ENCODE results near the gene M1AP.
"Not testable (repeated sequence)": the region's sequence is repeated elsewhere in the genome, so short reads cannot be mapped to it uniquely, and the experiment has no call there.

Gene M1AP

DNA sequence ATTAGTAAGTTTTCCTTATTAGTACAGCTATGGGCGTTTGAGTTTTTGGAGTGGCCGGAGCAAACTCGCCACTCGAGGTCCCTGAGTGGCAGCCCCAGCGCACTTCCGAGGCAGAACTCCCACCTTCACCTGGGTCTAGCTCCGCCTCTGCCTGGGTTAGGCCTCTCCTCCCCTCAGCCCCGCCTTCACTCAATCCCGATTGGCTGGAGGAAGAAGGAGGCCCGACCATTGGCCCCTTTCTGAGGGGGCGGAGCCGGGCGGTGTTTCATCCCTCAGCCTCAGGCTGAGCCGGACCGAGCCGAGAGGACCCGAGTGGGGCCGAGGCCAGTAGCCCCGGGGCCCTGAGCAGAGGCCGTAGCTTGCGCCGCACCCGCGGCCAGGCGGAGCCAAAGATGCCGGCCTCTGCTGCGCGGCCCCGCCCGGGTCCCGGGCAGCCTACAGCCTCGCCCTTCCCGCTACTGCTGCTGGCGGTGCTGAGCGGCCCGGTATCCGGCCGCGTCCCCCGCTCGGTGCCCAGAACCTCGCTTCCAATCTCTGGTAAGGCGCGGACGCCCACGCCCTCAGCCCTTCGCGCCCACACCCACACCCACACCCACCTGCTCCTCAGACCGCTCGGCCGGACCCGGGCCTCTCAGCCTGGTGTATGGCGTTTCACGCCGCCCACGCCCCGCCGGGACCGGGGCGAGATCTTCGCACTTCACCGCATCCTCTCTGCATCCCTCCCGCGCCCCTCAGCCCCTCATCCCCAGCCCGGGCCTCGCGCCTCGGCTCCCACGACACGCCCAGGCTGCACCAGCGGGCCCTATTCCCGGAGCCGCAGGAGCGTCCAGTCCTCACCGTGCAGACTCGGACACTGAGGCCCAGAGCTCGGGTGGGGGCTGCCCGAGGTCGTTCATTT, 6.1 kb upstream of the M1AP start, which contains the start of gene SEMA4F:
Gene SEMA4F (plus strand): TSS at position 263 of the 898 bp plus-strand sequence. CDS start 130 bp downstream, at position 393.
- DNase-seq (ENCODE audit: low spot score) = peak; percentile 92

DNA sequence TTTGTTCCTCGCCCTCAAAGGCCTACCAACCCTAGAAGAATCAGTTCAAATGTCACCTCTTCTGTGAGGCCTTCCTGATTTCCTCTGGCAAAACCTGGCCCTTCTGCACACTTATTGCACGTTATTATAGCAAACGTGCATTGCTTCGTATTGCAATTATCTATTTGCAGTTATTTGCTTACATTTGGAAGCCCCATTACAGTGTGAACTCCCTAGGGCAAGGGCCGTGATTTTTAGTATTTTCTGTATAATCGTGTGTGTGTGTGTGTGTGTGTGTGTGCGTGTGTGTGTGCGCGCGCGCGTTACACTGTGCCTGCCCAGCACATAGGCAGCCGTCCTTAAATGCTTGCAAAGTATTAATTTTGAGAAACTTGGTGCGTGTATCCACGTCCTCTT, 5.5 kb upstream of the M1AP start:
- no peak for DNase-seq (ENCODE audit: low spot score)

- DNase-seq (ENCODE audit: low spot score) = no peak
Measured at GRCh38 chr2:74646834-74647482, 1.2 kb downstream of the M1AP start.

- no peak for DNase-seq (ENCODE audit: low spot score)
Measured at GRCh38 chr2:74646201-74646600, 1.9 kb downstream of the M1AP start.

DNA sequence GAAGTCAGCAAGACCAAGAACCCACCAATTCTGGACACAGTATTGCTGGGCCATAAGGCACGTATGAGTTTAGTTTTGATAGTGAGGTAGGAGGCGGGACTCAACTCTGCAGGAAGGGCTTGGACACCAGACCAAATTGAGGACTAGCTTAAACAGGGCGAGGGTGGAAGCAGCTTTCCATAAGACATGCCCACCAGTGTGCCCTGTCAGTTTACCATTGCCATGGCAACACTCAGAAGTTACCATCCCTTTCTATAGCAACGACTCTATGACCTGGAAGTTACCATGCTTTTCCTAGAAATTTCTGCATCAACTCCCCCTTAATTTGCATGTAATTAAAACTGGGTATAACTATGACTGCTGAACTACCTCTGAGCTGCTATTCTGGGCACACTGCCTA, 2.8 kb downstream of the M1AP start:
- DNase-seq (ENCODE audit: low spot score) = no peak

GRCh38 chr2:74639550-74639949, 8.6 kb downstream of the M1AP start:
- DNase-seq (ENCODE audit: low spot score) = no peak

GRCh38 chr2:74632939-74633312, 15.2 kb downstream of the M1AP start:
- DNase-seq (ENCODE audit: low spot score) = no peak

- no peak for DNase-seq (ENCODE audit: low spot score)
Measured at GRCh38 chr2:74632209-74632938, 15.8 kb downstream of the M1AP start.

DNA sequence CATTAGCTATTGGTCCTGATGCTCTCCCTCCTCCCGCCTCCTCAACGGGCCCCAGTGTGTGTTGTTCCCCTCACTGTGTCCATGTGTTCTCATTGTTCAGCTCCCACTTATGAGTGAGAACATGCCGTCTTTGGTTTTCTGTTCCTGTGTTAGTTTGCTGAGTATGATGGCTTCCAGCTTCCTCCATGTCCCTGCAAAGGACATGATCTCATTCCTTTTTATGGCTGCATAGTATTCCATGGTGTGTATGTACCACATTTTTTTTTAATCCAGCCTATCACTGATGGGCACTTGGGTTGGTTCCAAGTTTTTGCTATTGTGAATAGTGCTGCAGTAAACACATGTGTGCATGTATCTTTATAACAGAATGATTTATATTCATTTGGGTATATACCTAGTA, 17.7 kb downstream of the M1AP start:
- DNase-seq (ENCODE audit: low spot score) = not testable (repeated sequence)

DNA sequence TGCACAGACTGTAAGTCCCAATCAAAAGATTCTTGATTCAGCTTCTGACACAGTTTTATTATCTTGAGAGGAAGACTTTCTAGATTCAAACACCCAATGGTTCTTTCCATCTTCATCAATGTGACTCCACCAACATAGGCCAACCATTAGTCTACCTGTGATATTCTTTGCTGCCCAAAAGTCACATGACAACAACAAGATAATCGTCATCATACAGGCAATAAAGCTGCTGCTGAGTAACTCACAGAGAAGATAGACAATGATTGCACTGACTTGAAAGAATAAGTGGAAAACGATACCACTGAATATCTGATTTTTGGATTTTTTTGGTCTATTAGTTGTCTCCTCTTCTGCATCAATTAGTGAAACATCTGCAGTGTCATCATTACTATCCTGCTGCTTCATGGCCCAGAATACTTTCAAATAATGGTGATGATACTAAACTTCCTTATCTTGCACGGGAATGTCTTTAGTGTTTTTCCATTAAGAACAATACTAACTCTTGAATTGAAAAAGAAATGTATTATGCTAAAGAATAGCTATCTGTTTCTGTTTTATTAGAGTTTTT, 19.5 kb downstream of the M1AP start:
- DNase-seq (ENCODE audit: low spot score) = no peak

DNA sequence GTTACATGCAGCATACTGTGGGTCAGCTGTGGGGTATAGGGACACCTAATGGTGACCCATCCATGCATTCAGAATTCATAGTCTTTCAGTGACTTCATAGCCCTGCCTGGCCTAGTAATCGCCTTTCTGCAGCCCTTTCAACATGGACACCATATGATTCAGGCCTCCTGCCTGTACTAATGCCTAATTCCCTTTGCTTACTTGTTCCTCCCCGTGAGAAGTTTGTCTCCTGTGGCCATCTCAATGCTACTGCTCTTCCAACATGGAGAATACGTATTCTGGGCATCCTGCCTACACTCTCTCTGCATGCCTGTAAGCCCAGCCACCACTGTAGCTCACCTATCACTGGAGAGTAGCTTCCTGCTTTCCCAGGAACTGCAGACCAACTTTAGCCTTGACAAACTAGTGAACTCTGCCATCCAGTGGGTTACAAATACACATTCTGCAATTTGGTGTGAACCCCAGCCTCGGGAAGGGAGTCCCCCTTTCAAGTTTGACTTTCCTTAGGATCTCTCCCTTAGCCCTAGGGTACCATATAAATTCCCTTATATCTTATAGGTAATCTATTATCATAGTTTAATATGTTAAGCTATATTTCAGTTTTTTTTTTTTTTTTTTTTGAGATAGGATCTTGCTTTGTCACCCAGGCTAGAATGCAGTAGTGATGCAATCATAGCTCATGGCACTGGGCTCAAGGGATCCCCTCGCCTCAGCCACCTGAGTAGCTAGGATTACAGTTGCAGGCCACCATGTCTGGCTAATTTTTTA, 22.3 kb downstream of the M1AP start:
- DNase-seq (ENCODE audit: low spot score) = no peak

DNA sequence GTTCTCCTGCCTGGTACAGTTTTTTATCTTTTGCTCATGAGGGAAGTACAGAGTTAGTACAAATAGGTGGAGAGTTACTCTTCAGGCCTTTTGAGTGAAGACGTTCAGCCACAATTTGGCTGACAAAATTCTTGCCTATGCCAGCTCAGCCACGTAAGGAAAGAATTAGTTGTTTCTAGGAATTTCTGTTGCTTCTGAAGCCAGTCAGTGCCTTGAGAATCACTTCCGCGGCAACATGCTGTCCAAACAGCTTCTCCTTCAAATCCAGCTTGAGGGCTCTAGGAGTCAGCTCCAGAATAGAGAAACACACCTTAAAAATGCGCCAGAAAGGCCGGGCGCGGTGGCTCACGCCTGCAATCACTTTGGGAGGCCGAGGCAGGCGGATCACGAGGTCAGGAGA, 27.5 kb downstream of the M1AP start:
- no peak for DNase-seq (ENCODE audit: low spot score)

GRCh38 chr2:74619651-74620297, 28.4 kb downstream of the M1AP start:
- DNase-seq (ENCODE audit: low spot score) = no peak

DNA sequence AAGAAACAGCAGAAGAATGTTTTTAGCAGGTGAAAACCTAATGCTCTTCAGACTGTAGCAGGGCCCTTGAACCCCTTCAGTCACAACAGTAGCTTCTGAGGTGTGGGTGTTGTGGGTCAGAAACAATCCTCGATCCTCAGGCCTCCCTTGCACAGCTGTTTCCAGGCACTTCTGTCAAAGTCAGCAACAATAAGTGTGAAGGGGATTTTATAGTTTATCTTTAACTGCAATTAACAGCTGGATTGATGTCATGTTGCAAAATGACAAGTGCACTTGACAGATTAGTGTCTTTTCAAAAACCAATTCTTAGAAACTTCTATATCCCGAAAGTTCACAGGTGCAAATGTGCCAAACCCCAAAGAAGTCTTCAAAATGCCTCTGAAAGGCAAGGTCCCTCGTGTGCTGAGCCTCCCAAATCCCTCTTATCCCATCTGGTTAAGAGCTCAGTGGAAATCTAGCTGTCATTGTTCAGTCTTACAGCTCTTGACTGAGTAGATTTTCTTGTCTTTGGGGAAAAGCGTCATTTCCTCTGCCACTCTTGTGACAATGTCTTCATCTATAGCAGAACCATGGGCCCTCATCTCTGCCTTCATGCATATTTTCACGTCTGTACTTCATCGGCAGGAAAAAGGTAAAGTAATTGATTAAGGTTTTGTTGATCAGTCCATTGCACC, 29.6 kb downstream of the M1AP start:
- DNase-seq (ENCODE audit: low spot score) = no peak

DNA sequence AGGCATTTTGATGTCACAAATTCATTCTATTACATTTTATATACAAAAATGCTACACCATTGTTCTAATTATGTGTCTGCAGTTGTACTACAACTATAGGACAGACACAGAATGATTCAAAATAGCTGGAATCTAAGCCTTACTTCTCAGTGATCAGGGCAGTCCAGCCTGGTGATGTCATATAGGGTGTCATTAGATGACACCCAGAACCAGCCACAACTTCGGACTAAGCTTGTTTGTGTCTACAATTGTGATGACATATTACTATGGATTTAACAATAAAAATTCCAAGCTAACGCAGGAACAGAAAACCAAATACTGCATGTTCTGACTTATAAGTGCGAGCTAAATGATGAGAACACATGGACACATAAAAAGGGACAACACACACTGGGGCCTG, 31.0 kb downstream of the M1AP start:
- no peak for DNase-seq (ENCODE audit: low spot score)

GRCh38 chr2:74606927-74607326, 41.2 kb downstream of the M1AP start:
- DNase-seq (ENCODE audit: low spot score) = no peak

DNA sequence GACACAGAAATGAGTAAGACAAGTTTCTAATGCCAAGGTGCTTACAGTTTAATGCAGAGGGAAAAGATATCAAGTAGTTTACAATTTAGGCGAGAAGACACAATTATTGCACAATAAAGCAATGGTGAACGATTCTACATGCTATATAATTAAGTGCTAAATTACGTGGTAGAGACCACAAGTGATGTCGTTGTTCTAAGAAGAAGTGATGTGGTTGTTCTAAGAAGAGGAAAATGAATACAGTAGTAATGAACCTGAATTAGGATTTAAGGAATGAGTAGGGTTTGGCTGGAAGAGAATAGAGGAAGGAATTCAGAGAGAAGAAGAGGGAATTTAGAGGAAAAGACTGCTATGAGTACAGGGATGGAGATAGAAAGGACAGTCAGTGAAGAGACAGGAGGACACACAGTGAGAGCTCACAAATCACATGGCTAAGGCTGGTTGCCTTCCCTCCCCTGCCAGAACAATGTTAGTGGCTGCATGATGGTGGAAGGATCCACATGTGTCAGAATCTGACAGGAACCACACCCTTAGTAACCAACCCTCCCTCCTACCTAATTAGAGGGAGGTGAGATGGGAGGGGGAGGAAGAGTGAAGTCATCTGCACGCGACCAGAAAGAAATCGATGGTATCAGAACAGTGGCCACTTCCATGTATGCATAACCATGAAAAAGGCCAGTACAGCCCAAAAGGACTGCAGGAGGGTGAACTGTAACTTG, 44.7 kb downstream of the M1AP start:
- no peak for DNase-seq (ENCODE audit: low spot score)

- DNase-seq (ENCODE audit: low spot score) = no peak
Measured at GRCh38 chr2:74602586-74603281, 45.4 kb downstream of the M1AP start.

GRCh38 chr2:74599676-74600075, 48.5 kb downstream of the M1AP start:
- DNase-seq (ENCODE audit: low spot score) = no peak

Data from kidney capillary endothelial cell (primary cell).